EH (cell line): ENCODE results near the gene AGBL1.

Source experiments
- DNase-seq: peaks from one replicate; pipeline ENCODE4 v3.0.0-alpha.2; 2015; ENCODE audit warnings: low read depth

AGBL1 gene

DNA sequence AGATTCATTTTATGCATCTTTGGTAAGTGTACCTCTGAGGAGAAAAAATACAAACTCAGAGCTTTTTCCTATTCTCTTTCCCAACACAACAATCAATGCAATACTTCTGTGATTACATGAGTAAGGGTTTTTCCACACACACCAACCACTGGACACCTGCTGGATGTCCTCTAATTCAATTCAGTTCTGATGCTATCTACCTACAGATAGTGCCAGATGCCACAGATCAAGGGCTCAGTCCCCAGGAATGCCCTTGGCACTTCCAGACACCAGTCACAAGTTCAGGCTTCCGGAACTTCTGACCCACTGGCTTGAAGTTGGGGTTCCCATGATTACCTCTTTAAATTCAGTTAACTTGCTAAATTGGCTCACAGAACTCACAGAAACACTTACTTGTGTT, 511.5 kb downstream of the AGBL1 start:
- no peak for DNase-seq

DNA sequence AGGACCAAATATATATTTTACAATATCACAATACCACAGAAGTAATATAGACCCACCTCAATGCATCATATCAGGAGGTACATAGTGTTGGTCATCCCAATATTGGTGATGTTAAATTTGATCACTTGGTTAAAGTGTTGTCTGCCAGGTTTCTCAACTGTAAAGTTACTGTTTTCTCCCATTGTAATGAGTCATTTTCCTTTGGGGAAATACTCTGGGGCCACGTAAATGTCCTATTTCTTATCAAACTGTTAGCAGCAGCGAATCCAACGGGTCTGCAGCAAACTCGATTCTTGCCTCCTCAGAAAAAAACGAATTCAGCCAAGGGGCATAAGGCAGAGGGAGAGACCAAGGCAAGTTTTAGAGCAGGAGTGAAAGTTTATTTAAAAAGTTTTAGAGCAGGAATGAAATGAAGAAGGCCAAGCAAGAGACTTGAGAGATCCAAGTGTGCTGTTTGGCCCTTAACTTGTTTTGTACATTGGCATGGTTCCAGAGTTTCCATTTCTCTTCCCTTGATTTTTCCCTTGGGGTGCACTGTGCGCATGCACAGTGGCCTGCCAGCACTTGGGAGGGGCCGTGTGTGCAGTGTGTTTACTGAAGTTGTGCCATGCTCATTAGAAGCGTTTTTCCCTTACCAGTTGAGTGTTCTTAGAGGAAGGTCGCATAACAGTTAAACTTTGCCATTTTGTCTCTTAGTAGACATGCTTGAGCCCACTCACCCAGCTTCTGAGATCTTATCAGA, 512.5 kb downstream of the AGBL1 start:
- DNase-seq = no peak

DNA sequence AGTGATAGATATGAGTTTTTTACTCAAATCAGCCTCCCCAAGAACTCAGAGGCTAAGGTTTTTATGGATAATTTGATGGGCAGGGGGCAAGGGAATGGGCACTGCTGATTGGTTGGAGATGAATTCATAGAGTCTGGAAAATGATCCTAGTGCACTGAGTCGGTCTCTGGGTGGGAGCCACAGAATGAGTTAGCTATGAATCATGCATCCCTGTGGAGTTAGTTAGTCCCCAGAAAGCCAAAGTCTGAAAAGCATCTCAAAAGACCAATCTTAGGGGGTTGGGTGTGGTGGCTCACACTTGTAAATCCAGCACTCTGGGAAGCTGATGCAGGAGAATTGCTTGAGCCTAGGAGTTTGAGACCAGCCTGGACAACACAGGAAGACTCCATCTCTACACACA, 516.1 kb downstream of the AGBL1 start:
- DNase-seq = no peak

DNA sequence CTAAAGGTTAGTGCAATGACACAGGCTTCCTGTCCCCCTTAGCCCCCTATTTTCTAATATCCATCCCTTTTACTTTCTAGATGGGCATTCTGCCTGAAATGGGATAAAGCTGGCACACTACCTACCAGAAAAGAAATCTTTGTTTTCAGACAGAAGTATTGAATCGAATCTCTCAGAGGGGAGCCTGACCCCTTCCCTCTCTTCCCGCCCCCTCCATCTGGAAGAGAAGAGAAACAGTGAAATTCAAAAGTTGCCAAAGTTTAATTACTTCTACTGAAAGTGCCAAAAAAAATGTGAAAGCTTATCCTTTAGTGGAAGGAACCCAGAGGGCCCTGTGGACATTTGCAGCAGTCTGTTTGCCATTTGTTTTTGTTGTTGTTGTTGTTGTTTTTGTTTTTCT, 523.8 kb downstream of the AGBL1 start:
- no peak for DNase-seq

DNA sequence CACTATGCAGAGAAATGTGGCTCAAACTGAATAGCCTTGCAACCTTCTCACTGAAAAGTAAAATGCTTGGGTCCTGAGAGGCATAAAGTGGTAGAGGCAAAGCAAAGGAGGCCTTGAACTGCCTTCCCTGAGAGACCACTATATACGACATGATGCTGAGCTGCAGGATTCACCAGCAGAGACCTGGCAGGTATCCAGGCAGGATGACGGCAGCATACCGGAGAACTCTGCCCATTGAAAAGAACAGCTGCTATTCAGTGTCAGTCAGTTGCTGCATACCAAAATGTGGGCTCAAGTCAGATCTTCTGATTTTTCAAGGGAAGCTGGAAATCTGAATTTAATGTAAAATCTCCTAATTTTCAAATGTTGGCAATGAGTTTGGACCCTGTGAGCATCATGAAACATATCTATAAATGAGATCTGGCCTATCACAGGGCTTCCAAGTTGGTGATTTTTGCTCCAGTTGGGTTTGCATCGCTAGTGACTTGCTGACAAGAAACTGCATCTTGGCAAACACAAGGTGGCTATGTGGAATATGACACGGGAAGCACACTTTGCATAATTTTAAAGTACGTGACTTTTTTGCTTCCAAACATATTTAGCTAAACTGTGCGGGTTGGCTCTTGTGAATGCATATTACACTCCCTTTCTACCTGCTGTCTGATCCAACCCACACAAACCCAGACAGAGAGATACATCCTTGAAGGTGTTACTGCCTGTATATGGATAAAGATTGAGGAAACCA, 529.0 kb downstream of the AGBL1 start:
- DNase-seq = no peak

DNA sequence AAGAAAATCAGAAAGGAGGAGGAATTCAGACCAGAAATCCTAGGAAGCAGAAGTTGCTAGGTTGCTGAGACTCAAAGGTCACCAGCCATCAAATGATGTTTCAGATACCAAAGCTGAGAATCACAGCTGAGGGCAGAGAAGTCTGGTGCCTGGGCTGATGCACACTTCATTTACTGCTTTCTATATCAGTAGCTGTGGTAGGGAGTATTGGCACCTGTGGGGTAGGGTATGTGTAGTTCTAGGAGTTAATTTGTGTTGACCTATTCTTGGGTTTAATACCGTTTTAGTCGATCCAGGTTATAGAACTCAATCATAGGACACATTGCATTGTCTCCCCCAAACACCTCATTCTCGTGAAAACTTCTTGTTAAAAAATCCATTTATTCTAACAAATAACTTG, 529.6 kb downstream of the AGBL1 start:
- no peak for DNase-seq

DNA sequence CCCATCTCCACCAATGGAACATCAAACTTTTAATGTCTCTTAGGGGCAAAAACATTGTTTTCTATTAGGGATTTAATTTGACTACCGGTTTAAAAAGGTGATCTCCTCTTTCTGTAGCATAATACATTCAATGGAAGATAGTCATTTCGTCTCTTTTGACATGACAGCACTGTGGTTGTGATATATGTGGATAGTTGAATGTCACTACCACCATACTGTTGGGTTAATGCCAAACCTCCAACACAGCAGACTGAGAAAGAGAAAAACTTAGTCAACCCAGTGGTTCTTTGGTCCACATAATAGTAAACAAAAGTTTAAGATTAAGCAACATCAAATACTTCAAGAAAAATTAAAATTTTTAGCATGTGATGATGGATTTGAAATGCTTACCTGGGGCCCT, 530.4 kb downstream of the AGBL1 start:
- no peak for DNase-seq

DNA sequence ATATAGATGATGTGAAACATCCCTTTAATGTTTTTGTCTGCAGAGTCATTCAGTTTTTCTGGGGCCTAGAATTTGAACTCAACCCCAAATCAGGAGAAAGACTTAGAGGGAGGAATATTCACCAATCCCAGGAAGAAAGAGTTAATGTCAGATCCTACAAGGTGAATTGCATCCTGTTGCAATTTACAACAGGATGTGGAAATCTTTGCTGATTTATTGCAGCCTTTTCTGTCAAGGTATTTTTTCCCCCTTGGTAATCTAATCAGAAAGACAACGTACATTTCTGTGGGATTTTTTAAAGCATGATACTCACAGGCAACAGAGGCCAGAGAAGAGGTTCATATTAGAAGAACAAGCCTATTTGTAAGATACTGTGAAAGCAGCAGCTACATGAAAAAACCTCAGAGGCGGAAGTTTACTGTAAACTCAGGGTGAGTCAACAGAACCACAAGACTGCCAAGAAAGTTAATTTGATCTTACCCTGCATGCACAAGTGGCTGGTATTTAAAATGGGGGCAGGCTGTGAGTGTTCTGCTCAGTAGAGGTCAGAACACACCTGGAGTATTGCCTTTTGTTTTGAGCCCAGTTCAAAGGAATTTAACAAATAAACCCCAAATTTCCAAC, 531.9 kb downstream of the AGBL1 start:
- DNase-seq = no peak

DNA sequence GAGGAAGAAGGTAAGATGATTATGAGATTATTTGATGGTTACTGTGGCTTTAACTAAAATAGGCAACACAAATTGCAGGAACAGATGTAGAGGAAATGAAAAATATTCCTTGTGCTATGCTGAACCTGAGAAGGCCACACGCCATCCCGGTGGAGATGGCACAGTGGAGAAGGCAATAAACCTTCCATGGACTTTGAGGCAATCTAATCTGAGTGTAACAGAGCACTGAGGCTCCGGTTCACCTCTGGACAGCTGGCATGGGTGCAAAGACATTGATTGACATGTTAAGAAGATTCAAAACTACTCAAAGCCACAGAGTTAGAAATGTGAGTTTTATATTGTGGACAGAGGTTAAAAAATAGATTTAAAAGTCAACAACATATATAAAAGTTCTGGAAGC, 535.7 kb downstream of the AGBL1 start:
- no peak for DNase-seq

DNA sequence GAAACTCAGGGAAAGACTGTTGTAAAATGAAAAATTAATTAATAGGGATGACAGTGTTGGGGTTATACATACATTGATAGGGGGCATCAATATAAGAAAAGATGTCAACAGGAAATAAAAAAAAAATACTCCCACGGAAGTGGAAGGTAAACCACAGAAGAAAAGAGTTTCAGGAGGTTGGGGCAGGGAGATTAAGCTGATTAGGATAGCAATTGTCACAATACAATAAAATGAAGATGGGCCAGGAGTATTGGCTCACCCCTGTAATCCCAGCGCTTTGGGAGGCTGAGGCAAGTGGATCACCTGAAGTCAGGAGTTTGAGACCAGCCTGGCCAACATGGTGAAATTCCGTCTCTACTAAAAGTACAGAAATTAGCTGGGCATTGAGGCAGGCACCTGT, 536.1 kb downstream of the AGBL1 start:
- DNase-seq = no peak

DNA sequence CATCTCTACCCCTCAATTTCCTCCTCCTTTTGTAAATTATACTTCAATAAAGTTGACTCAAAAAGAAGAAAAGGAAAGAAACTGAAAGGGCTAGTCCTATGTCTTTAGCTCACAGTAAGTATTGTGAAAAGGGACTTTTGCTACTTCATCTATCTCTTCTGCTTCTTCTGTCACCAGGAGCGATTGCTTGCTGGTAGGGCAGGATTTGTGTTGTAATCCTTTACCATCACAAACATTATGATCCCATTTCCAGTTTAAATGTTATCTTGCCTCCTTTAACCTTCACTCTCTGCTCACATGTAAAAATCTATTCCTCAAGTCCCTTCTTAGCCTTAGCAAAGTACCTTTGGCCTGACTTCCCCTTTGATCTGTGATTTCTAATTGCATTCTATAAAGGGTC, 537.1 kb downstream of the AGBL1 start:
- DNase-seq = no peak

DNA sequence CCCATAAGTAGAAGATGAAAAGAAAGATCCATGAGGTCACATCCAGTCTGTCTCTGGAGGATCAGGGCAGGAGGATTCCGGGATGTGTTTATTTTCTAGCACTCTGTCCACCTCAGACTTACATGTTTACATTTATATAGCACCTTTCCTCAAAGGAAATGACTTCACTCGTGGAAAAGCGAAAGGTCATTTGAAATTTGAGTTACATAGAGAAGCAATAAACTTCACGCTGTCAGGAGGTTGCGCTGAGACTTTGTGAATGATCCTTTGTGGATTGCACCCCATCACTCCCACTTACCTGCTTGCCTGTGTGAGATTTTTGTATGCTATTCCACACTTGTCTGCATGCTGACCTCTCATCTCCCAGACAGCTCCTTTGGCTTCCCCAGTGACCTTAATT, 540.5 kb downstream of the AGBL1 start:
- no peak for DNase-seq

DNA sequence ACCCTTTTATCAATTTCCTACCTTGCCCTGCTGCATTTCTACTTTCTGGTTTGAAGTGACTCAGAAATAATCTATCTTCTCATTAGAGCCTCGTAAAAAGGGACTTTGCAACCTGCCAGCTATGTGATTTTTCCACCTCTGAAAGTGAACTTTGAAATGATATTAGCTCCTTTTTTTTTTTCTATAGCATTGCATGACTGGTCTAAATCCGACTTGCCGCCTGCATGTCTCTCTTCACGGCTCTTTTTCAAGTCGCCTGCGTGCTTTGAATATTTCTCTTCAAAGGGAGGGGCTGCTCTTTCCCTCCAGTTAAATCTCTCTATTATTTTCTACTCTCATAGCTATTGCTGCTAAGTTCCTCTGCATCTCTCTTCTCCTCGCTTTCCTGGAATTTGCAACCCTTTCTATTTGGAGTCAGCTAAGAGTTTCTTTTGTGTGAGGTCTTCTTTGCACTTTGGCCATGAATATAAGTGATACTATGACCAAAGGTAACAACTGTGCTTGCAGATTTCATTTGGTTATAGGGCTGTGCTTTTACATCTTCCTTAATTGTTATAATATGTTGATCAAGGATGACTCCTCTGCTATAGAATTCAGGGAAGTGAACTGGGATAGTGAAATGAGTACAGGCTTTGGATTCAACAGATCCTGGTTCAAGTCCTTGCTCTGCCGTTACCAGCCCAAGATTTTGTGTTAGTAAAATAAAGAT, 541.1 kb downstream of the AGBL1 start:
- DNase-seq = no peak

DNA sequence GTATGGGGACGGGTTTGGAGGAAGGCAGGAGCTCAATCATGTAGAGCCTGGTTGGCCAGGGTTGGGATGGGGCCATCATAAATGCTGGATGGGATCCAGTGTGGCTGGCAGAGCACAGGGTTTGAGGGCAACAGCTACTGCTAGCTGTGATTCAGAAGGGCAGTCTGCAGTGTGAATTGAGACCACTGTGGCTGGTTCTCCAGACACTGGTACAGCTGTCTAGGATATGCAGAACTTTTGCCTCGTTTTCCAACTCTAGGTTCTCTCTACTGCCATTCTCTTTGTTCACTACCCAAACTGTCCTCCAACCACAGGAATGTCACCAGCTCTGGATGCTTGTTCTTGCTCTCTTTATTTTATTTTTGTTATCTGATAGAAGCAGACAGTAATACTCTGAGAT, 543.6 kb downstream of the AGBL1 start:
- no peak for DNase-seq

DNA sequence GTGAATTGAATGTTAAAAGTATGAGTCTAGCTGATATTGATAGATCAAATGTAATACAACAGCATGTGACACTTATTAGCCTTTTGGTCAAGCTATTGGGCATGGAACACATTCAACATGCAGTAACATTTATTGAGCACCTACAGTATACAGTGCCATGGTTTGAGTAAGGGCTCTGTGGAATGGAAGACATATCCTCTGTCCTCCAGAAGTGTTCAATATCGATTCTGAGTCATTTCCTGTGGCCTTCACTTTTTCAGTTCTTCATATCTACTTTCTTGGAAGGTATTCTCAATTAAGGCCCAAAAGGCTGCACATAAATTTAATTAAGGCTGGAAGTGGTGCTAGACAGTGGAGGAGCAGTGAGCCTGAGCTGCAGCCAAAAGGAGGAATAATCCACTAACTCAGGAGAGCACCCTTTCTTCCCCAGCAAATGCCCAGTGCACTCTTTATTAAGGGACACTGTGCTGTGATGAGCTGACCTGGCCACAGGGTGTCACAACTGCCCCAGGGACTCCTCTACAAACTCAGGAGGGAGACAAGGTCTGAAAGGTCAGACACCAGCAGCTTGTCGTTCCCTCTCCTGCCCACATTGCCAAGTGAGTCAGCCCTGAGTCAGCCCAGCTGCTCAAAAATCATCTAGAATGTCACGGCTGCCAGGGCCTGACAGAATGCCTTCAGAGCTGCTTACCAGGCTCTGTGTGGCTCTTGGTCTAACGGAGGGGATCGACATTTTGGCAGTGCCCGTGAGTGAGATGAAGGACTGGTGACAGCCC, 544.8 kb downstream of the AGBL1 start:
- DNase-seq = peak; percentile 47

DNA sequence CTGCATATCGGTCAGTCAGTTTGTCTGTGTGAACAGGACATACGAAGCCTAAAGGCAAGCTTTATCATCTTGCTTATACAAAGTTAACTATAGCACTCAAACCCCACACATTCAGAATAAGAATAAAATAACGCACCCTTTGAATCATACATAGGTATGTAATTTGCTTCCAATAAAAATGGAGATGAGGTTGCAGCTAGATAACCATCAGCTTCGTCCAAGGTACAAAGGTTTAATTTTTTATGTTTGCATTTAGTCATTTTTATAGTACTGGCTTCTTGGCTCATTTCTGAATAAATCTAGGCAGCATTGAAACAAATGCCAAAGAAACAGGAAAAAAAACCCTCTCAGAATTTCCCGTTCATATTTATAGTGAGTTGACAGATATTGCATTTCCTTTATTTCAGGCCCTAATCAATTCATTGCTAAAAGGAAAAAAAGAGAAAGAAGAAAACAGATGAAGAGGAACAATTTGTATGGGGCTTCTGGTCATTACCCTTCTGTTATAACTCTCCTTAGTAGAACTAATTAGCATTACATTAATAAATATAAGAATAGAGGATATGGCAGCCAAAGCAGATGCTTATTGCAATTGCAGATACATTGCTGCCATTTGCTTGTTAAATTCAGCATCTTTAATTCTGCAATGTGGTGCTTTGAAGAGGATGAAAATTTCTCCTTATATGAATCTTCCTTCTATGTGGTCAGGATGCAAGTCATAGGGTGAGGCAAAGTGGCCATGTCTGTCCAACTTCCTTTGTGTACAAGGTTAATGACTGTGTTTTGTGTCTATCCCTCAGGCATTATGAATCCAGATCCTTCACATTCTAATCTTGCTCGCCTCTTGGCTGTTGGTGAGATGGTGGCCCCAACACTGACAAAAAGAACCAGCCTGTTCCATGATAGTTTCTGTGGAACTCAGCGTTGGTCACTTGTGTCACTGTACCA, 550.0 kb downstream of the AGBL1 start:
- DNase-seq = no peak

DNA sequence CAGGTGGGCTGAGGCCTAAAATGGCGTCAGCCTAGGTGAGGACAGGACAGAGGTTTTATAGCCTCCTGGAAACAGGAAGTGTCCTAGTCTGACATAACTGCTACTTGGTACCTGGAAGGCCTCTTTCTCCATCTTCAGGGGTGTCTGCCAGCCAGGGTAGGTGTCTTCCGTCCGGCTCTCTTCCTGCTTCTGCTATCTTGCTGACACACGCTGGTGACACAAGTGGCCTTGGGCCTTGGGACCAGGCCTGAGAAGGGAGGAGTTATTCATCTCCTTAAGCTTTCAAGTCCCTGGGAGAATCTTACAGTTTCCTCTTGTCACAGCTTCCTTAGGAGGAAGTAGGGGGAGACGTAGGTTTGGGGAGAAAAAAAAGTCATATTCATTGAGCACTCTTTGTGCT, 551.3 kb downstream of the AGBL1 start:
- DNase-seq = no peak

DNA sequence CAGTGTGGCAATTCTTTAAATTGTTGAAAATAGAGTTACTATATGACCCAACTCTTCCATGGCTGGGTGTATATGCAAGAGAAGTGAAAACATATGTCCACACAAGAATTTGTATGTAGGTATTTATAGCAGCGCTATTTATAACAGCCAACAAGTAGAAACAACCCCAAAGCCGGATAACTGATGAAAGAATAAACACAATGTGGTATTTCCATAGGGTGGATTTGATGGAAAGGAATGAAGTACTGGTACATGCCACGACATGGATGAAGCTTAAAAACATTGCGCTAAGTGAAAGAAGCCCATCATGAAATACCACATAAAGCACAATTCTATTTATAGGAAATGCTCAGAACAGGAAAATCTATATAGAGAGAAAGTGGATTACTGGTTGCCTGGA, 554.5 kb downstream of the AGBL1 start:
- DNase-seq = no peak

DNA sequence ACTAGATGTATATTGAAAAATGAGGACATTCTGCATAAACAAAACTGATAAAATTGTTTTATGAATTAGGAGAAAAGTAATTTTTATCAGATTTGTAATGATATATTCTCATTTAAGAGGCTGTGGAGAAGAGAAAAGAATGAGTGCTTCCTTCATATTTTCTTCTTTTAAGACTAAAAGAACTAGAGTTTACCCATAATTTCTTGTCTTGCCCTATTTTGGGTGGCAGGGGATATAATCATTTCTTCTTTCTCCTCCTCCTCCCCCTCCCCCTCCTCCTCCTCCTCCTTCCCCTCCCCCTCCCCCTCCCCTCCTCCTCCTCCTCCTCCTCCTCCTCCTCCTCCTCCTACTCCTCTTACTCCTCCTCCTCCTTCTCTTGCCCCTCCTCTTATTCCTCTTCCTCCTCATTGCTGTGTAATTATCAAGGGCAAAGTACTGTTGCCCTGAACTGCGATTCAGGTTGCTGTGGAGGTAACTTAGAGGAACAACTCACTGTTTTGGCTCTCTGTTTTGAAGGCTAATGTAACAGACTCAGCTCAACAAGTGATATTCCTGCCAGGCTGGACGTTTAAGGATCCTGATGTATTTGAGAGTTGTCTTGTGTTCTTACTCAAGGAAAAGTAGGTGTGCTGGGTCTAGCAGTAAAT, 555.4 kb downstream of the AGBL1 start:
- no peak for DNase-seq

DNA sequence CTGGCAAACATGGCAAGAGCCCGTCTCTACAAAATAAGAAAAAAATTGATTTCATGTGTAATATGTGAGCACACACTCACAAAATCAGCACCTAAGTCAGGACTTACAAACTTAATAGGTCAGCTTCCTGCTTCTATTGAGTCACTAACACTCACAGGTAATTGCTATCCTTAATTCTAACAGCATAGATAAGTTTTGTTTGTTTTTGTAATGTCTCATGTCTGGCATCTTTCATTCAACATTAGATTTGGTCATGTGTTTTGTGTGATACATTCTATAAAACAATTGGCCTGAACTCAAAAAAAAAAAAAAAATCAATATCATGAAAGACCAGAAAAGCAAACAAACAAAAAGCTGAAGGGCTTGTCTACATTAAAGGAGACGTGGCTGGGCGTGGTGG, 564.7 kb downstream of the AGBL1 start:
- DNase-seq = no peak
